ENCODE data around the gene C12orf56. TPM values are rescaled to one million over a fixed set of nuclear protein-coding genes. Genes with fewer than 3 reads are reported as not detected.
A peak's percentile ranks its signal among the peaks of the same experiment; 100 is the strongest.

Gene C12orf56
- total RNA-seq, 1 experiment from 2014 or later = not detected

DNA sequence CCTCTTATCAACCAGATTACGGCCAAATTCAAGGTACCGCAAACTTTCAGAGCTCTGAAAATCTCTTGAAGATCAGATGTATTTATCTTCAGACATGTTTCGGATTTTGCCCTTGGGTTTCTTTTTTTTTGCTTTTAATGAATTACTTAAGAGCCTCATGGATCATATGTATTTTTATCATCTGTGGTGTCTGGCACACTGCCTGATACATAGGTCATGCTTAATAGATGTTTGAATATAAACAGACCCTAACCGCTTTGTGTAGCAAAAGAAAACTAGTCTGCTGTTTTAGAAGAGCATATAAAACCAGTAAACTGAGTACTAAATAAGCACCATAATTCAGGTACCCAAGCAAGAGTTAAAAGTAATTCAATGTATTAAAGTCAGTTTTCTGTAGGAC, 41.2 kb upstream of the C12orf56 start:
- no peak overlapping the region for H3K27ac Mint-ChIP-seq (ENCODE audit: low read depth, unreplicated experiment)
- no TSS peak for BruUV-seq (replicated peaks)
- DNase-seq (ENCODE audit: unreplicated experiment) = no peak
- ChIA-PET POLR2A (interaction anchor here (0.6 to 1.5 kb wide), 2 partner anchors 9 to 19 kb away, joined by 3 to 6 read pairs; no protein-coding TSS in a partner anchor), CTCF (interaction anchor here (0.6 to 1.0 kb wide), 3 partner anchors 9 to 308 kb away, joined by 3 to 5 read pairs (median 5); no protein-coding TSS in a partner anchor)
- H3K36me3 Mint-ChIP-seq (ENCODE audit: insufficient read depth, unreplicated experiment) = peaks cover 100% of the 10 kb centered on the region
- intact Hi-C loops (cut with micrococcal nuclease) = no loop called here
- TF ChIP-seq, protein P1, sequence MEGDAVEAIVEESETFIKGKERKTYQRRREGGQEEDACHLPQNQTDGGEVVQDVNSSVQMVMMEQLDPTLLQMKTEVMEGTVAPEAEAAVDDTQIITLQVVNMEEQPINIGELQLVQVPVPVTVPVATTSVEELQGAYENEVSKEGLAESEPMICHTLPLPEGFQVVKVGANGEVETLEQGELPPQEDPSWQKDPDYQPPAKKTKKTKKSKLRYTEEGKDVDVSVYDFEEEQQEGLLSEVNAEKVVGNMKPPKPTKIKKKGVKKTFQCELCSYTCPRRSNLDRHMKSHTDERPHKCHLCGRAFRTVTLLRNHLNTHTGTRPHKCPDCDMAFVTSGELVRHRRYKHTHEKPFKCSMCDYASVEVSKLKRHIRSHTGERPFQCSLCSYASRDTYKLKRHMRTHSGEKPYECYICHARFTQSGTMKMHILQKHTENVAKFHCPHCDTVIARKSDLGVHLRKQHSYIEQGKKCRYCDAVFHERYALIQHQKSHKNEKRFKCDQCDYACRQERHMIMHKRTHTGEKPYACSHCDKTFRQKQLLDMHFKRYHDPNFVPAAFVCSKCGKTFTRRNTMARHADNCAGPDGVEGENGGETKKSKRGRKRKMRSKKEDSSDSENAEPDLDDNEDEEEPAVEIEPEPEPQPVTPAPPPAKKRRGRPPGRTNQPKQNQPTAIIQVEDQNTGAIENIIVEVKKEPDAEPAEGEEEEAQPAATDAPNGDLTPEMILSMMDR (IDR thresholded peaks at IDR 0.05; ENCODE audit: unreplicated experiment) = no peak
- H3K4me3 Mint-ChIP-seq (ENCODE audit: unreplicated experiment) = no peak overlapping the region
- H3K27me3 Mint-ChIP-seq (ENCODE audit: insufficient read depth, unreplicated experiment) = no peaks in the 10 kb centered on the region
- H3K9me3 Mint-ChIP-seq (ENCODE audit: unreplicated experiment) = no peaks in the 10 kb centered on the region
- no peaks in the 10 kb centered on the region for H3K4me1 Mint-ChIP-seq (ENCODE audit: insufficient read depth, unreplicated experiment)

DNA sequence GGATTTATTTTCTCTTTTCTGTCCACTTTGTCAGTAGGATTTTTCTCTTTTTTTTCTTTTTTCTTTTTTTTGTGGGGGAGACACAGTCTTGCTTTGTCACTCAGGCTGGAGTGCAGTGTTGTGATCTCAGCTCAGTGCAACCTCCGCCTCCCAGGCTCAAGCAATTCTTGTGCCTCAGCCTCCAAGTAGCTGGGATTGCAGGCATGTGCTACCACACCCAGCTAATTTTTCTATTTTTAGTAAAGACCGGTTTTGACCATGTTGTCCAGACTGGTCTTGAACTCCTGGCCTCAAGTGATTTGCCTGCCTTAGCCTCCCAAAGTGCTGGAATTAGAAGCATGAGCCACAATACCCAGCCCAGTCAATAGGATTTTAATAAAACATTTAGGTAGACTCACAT, 40.3 kb upstream of the C12orf56 start:
- no peak for DNase-seq (ENCODE audit: unreplicated experiment)
- ChIA-PET POLR2A (interaction anchor here (1.1 to 1.5 kb wide), 2 partner anchors 16 to 20 kb away, joined by 3 to 6 read pairs; no protein-coding TSS in a partner anchor), CTCF (interaction anchor here (0.6 to 0.7 kb wide), 2 partner anchors 51 to 309 kb away, joined by 3 read pairs; no protein-coding TSS in a partner anchor)
- H3K27me3 Mint-ChIP-seq (ENCODE audit: insufficient read depth, unreplicated experiment) = no peaks in the 10 kb centered on the region
- no peaks in the 10 kb centered on the region for H3K9me3 Mint-ChIP-seq (ENCODE audit: unreplicated experiment)
- peaks cover 100% of the 10 kb centered on the region for H3K36me3 Mint-ChIP-seq (ENCODE audit: insufficient read depth, unreplicated experiment)
- intact Hi-C loops (cut with micrococcal nuclease) = no loop called here
- H3K4me1 Mint-ChIP-seq (ENCODE audit: insufficient read depth, unreplicated experiment) = no peaks in the 10 kb centered on the region
- peak overlapping the region; percentile 61 for H3K27ac Mint-ChIP-seq (ENCODE audit: low read depth, unreplicated experiment)
- H3K4me3 Mint-ChIP-seq (ENCODE audit: unreplicated experiment) = no peak overlapping the region
- no TSS peak for BruUV-seq (replicated peaks)
- TF ChIP-seq, protein P1 (IDR thresholded peaks at IDR 0.05; ENCODE audit: unreplicated experiment) = no peak

DNA sequence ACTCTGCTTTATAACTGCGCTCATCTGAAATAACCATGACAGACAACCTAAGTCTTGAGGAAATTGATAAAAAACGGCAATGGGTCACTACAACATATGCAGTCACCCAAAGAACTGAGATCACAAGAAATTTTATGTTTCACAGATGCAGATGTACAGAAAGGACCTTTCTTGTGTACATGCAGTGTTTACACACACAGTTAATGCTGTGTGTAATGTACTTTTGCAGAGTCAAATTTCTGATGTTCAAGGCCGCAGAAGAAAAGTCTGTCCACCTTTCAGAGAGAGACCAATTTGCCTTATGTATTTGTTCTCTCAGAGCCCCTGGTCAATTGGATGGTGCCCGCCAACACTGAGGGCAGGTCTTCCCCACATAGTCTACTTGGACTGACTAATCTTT, 38.4 kb upstream of the C12orf56 start:
- Mint-ChIP-seq H3K27ac (ENCODE audit: low read depth, unreplicated experiment) (no peak overlapping the region), H3K9me3 (ENCODE audit: unreplicated experiment) (no peaks in the 10 kb centered on the region), H3K4me1 (ENCODE audit: insufficient read depth, unreplicated experiment) (no peaks in the 10 kb centered on the region), H3K27me3 (ENCODE audit: insufficient read depth, unreplicated experiment) (no peaks in the 10 kb centered on the region), H3K36me3 (ENCODE audit: insufficient read depth, unreplicated experiment) (peaks cover 98% of the 10 kb centered on the region), H3K4me3 (ENCODE audit: unreplicated experiment) (no peak overlapping the region)
- CTCF ChIA-PET = no interaction called here
- TF ChIP-seq, protein P1 (IDR thresholded peaks at IDR 0.05; ENCODE audit: unreplicated experiment) = no peak
- POLR2A ChIA-PET = no interaction called here
- intact Hi-C loops (cut with micrococcal nuclease) = no loop called here
- DNase-seq (ENCODE audit: unreplicated experiment) = no peak
- BruUV-seq (replicated peaks) = no TSS peak

DNA sequence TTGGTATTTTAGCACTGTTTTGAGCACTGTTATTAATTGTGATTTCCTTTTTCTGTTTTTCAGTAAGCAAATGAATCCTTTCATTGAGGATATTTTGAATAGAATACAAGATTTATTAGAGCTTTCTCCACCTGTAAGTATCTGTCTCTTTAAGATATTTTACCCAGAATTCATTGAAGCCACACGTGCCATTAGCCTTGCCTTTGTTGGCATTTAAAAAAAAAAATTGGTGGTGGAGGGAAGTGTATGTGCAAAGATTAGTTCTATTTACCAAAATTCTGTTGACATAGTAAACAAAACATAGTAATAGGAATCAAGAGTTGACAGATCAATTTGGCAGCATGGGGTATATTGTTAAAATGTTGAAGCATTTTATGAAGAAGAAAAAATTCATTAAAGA, 37.4 kb upstream of the C12orf56 start:
- no TSS peak for BruUV-seq (replicated peaks)
- Mint-ChIP-seq H3K9me3 (ENCODE audit: unreplicated experiment) (no peaks in the 10 kb centered on the region), H3K4me1 (ENCODE audit: insufficient read depth, unreplicated experiment) (no peaks in the 10 kb centered on the region), H3K36me3 (ENCODE audit: insufficient read depth, unreplicated experiment) (peaks cover 98% of the 10 kb centered on the region), H3K4me3 (ENCODE audit: unreplicated experiment) (no peak overlapping the region), H3K27ac (ENCODE audit: low read depth, unreplicated experiment) (no peak overlapping the region), H3K27me3 (ENCODE audit: insufficient read depth, unreplicated experiment) (no peaks in the 10 kb centered on the region)
- DNase-seq (ENCODE audit: unreplicated experiment) = no peak
- TF ChIP-seq, protein P1 (IDR thresholded peaks at IDR 0.05; ENCODE audit: unreplicated experiment) = no peak
- POLR2A ChIA-PET = no interaction called here
- intact Hi-C loops (cut with micrococcal nuclease) = no loop called here
- CTCF ChIA-PET = no interaction called here

Data from MCF 10A (cell line).